Ovary (tissue), 9 donors: ENCODE measurements around the gene LRCH1. TPM values are rescaled to one million over a fixed set of nuclear protein-coding genes. Genes with fewer than 3 reads are reported as not detected.

Experiments
- DNase-seq, 5 donors: peaks; one replicate each; pipeline ENCODE4 v3.0.0-alpha.2; 2019 to 2020
- H3K27ac ChIP-seq, 2 donors: fragments of 200-600 bp; one replicate each; pipeline versions ENCODE4 v1.5.1 to v1.8.0; 2019 to 2022
- H3K27me3 ChIP-seq: fragments of 200-600 bp; one replicate; pipeline ENCODE4 v1.8.0; 2022
- H3K36me3 ChIP-seq: fragments of 200-600 bp; sonication (generic); one replicate; pipeline ENCODE4 v1.5.1; 2019
- H3K4me1 ChIP-seq: one replicate; pipeline ENCODE4 v1.8.1; 2013; ENCODE audit warnings: mild to moderate bottlenecking, moderate library complexity; ENCODE audit not compliant: insufficient read depth
- H3K4me3 ChIP-seq: fragments of 200-600 bp; sonication (generic); one replicate; pipeline ENCODE4 v1.5.1; 2017
- H3K9me3 ChIP-seq, 2 donors: fragments of 200-600 bp in 1 of 2; sonication (generic) in 1 of 2; one replicate each; pipeline versions ENCODE4 v1.5.1 to v1.8.1; 2013 to 2019; ENCODE audit warnings: mild to moderate bottlenecking in 1 of 2, moderate library complexity in 1 of 2
- CTCF ChIP-seq, 3 donors: fragments of 450-650 bp in 2 of 3; fragments of 200-600 bp in 1 of 3; IDR thresholded peaks; one replicate each; pipeline versions ENCODE4 v1.5.1 to v1.8.0; 2016 to 2022; ENCODE audit warnings: antibody characterized with exemption in 3 of 3, mild to moderate bottlenecking in 1 of 3
- EP300 ChIP-seq: sonication (generic); formaldehyde crosslinking; IDR thresholded peaks from one replicate; pipeline ENCODE4 v1.6.1; 2017; ENCODE audit warnings: antibody characterized with exemption
- POLR2A ChIP-seq: fragments of 450-650 bp; IDR thresholded peaks from one replicate; pipeline ENCODE4 v1.6.1; 2017; ENCODE audit warnings: antibody characterized with exemption, mild to moderate bottlenecking, moderate library complexity
- WGBS, 3 donors: extraction: QIAGEN DNeasy Blood & Tissue Kit in 1 of 3; methylation state at CpG; one replicate each; pipeline versions ENCODE4 v1.1.5 to v1.1.7; 2013 to 2017; 5-methylcytosine and 5-hydroxymethylcytosine counted together
- intact Hi-C, 4 donors: fragments of 100-400 bp; cut with DNase I; formaldehyde crosslinking; loops; one replicate each; pipeline versions ENCODE4 v1.11.0 to v1.15.1; 2022 to 2023
- polyA plus RNA-seq, 2 donors: library from polyadenylated mRNA; stranded (reverse); fragments of 200-250 nt in 1 of 2; fragments of 350-450 nt in 1 of 2; fragmentation: Illumina TruSeq in 1 of 2; extraction: RNeasy Lipid Tissue Mini Kit (QIAGEN cat#74804) in 1 of 2; gene quantifications; one replicate each; pipeline ENCODE4 v1.2.3, GENCODE V29; 2013 to 2014
- total RNA-seq, 7 donors: library from RNA; depleted of rRNA in 2 of 7; stranded (reverse); fragments of >200 nt in 2 of 7; fragmentation: NEBNext Ultra II Directional in 3 of 7; extraction: Animal tissue kit (Norgen Biotek cat#: 25700) in 3 of 7; gene quantifications; one replicate each; pipeline versions ENCODE4 v1.1.0 to v1.2.4, GENCODE V29; 2016 to 2023
- donor health status: DM: no; HTN: no; CAD: no; lungs with moderate emphysema.
- donor health status: DM: no; HTN: no; CAD: no.
- donor health status: Bipolar disorder and iron deficiency.
- donor health status: DM: yes; HTN: yes; CAD: no.
- donor health status: DM: no; HTN: no; CAD: no.
- donor health status: DM: yes; HTN: yes; CAD: no.

LRCH1 gene
- total and polyA plus RNA-seq, 9 donors = 7.6 to 19.3 (median 15.8) TPM

GRCh38 chr13:46667687-46668281 is 114.8 kb downstream of the LRCH1 start:
- H3K27me3 ChIP-seq = no peaks in the 10 kb centered on the region
- H3K36me3 ChIP-seq = no peaks in the 10 kb centered on the region
- WGBS, 3 donors = 37 to 48% (median 40%) methylated on average over 4 of the region's 4 CpGs
- peak overlapping the region; percentile 8 for H3K4me3 ChIP-seq
- H3K4me1 ChIP-seq = peaks cover 6% of the 10 kb centered on the region
- peak overlapping the region in 1 of 2 donors; percentile 14 for H3K27ac ChIP-seq
- no peak for TF ChIP-seq EP300
- TF ChIP-seq CTCF (IDR thresholded peaks at IDR 0.05) = no peak
- no peak for TF ChIP-seq POLR2A
- DNase-seq = no peak
- intact Hi-C loops = no loop called here
- no peaks in the 10 kb centered on the region for H3K9me3 ChIP-seq

DNA sequence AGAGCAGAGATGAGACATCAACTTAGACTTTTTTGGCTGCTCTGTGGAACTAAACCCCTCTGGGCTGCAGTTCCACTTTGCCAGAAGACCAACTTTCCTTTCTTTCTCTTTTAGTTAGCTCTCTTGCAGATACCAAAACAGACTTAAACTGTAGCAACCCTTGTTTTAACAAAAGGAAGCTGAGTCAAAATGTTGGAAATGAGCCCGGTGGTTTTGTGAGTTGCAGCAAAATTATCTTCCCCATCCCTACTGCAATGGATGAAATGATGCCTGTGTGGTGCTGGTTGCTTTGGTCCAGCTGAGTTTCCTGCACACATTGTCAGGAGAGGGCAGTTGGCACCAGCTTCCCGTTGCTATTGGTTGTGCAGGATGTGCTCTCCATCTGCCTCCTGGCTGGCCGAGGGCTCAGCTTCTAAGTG is 115.3 kb downstream of the LRCH1 start:
- TF ChIP-seq POLR2A (no peak), EP300 (no peak), CTCF (IDR thresholded peaks at IDR 0.05) (no peak)
- intact Hi-C loops = no loop called here
- peak in 1 of 5 donors; percentile 19 for DNase-seq
- Histone ChIP-seq H3K27ac (peak overlapping the region in 1 of 2 donors; percentile 14), H3K27me3 (no peaks in the 10 kb centered on the region), H3K36me3 (no peaks in the 10 kb centered on the region), H3K4me1 (peaks cover 6% of the 10 kb centered on the region), H3K9me3 (no peaks in the 10 kb centered on the region), H3K4me3 (peak overlapping the region; percentile 8)
- WGBS, 3 donors = 15 to 25% (median 24%) methylated on average over 3 of the region's 3 CpGs

- Histone ChIP-seq H3K27me3 (no peaks in the 10 kb centered on the region), H3K4me1 (peaks cover 6% of the 10 kb centered on the region), H3K4me3 (no peak overlapping the region), H3K36me3 (no peaks in the 10 kb centered on the region), H3K9me3 (no peaks in the 10 kb centered on the region), H3K27ac (no peak overlapping the region)
- 49 to 60% (median 55%) methylated on average over 6 of the region's 6 CpGs for WGBS, 3 donors
- intact Hi-C loops = no loop called here
- no peak for TF ChIP-seq EP300
- no peak for TF ChIP-seq CTCF (IDR thresholded peaks at IDR 0.05)
- no peak for DNase-seq
Observed at GRCh38 chr13:46668931-46669525, 116.1 kb downstream of the LRCH1 start.

DNA sequence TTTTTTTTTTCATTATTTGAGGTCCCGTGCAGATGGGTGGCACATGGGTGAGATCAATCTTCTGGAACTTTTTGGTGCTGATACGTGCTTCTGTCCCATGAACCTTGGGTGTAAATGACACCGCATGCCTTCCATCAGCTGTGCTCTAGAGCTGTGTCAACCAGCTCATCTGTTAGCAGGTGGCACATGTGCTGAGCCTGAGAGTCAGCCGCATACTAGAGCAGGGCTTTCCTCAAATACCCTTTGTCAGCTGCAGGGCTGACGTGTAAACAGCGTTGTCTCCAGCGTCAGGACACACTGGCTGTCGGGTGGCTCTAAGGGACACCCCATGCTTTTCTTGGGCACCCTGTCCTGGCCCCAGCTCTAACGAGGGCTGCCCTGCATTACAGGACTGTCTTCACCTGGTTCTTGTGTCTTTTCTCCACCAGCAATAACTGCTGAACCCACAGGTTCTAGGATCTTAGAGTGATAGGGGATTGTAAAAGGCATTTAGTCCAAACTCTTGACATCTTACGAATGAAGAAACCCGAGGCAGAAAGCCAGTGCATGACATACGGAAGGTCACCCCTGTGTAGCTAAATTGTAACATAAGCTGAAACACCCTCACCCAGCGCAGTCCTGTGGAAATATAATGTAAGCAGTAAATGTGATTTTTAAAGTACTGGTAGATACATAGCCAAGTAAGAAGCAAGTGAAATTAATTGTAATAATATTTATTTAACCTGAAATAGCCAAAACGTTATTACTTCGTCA is 119.5 kb downstream of the LRCH1 start:
- no peak for DNase-seq
- intact Hi-C loops = no loop called here
- H3K27ac ChIP-seq = no peak overlapping the region

More for the DNA sequence above, 119.5 kb downstream of the LRCH1 start:
- no peaks in the 10 kb centered on the region for H3K27me3 ChIP-seq
- H3K4me1 ChIP-seq = peaks cover 2% of the 10 kb centered on the region
- no peak overlapping the region for H3K4me3 ChIP-seq
- no peaks in the 10 kb centered on the region for H3K36me3 ChIP-seq
- no peaks in the 10 kb centered on the region for H3K9me3 ChIP-seq
- TF ChIP-seq POLR2A (no peak), CTCF (IDR thresholded peaks at IDR 0.05) (no peak), EP300 (no peak)
- 89 to 90% (median 90%) methylated on average over 15 of the region's 15 CpGs for WGBS, 3 donors
